GM13977 (cell line): ENCODE measurements around the gene MFSD2B.

Source experiments
- DNase-seq: peaks from one replicate; pipeline ENCODE4 v3.0.0; 2012; ENCODE audit warnings: low spot score
- in situ Hi-C: fragments of 300-500 bp; cut with MboI; formaldehyde crosslinking; loops from one replicate; pipeline ENCODE4 v1.12.0; 2022; ENCODE audit warnings: low sequenced_read_pairs, low pct_unique_long_range_greater_than_20kb, mixed read lengths, inconsistent platforms; ENCODE audit not compliant: unreplicated experiment
- TF ChIP-seq, protein P1 (sequence below): IDR thresholded peaks from 2 replicates; pipeline ENCODE4 v1.5.1; 2012; ENCODE audit warnings: mild to moderate bottlenecking, control low read depth; ENCODE audit not compliant: insufficient read depth; ENCODE audit errors: extremely low read depth, missing control alignments

The MFSD2B gene

DNA sequence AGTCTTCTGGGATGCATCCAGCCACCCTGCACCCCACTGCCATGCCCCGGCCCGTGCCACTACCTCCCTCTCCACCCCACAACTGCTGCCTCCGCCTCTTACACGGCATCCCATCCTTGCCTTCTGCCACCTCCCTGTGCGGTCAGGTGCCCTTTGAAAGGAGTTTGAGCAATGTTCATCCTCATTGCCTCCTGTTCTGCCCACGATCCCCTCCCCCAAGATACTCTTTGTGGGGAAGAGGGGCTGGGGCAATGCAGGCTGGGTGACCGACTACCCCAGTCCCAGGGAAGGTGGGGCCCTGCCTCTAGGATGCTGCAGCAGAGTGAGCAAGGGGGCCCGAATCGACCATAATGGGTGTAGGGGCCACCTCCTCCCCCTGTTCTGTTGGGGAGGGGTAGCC lies 8.4 kb downstream of the MFSD2B start:
- TF ChIP-seq, protein P1, sequence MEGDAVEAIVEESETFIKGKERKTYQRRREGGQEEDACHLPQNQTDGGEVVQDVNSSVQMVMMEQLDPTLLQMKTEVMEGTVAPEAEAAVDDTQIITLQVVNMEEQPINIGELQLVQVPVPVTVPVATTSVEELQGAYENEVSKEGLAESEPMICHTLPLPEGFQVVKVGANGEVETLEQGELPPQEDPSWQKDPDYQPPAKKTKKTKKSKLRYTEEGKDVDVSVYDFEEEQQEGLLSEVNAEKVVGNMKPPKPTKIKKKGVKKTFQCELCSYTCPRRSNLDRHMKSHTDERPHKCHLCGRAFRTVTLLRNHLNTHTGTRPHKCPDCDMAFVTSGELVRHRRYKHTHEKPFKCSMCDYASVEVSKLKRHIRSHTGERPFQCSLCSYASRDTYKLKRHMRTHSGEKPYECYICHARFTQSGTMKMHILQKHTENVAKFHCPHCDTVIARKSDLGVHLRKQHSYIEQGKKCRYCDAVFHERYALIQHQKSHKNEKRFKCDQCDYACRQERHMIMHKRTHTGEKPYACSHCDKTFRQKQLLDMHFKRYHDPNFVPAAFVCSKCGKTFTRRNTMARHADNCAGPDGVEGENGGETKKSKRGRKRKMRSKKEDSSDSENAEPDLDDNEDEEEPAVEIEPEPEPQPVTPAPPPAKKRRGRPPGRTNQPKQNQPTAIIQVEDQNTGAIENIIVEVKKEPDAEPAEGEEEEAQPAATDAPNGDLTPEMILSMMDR, result no peak
- in situ Hi-C loops, result no loop called here
- DNase-seq, result no peak

DNA sequence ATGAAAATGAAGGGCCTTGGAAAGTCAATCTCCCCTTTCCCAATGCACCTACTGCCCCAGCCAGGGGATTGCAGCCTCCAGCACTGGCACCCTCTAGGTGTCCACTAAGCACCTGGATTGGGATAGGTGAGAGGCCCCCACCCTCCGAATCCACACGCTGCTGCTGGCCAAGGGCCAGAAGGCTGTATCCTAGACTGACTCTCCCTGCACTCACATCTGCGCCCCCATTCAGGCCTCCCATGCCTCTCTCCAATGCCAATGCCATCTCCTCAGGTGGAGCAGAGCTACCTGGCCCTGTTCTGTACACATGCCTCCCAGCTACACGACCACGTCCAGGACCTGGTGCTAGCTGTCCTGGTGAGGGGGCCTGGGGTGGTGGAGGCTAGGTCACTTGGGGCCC lies 9.8 kb downstream of the MFSD2B start:
- in situ Hi-C loops, result no loop called here
- TF ChIP-seq, protein P1, result no peak
- no peak for DNase-seq

- no peak for DNase-seq
- in situ Hi-C loops, result no loop called here
- TF ChIP-seq, protein P1, result no peak
Measured at GRCh38 chr2:24020244-24020643, 10.4 kb downstream of the MFSD2B start.

GRCh38 chr2:24021122-24021998 lies 11.5 kb downstream of the MFSD2B start:
- in situ Hi-C loops, result no loop called here
- TF ChIP-seq, protein P1, result peak; percentile 41
- DNase-seq, result no peak

DNA sequence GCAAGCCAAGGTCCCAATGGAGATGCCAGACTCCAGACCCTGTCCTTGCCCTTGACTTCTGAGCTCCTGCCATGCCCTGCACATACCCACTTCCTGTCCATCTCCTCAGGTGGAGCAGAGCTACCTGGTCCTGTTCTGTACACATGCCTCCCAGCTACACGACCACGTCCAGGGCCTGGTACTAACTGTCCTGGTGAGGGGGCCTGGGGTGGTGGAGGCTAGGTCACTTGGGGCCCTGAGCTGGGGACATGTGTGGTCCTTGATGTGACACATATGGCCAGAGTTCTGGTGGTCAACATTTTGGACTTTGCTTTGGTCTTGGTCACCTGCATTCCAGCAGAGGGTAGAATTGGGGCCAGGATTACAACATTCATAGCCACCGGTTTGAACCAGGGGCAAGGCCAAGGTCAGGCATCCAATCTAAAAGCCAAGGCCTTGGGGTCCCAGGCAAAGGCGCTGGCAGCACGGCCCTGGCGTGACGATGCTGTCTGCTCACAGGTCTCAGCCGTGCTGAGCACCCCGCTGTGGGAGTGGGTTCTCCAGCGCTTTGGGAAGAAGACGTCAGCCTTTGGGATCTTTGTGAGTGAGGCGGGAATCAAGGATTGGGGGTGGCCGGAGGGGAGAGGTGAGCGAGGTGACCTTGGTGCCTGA lies 12.6 kb downstream of the MFSD2B start:
- DNase-seq, result no peak
- TF ChIP-seq, protein P1, result no peak
- in situ Hi-C loops, result no loop called here

GRCh38 chr2:24022975-24023575 lies 13.2 kb downstream of the MFSD2B start:
- DNase-seq, result no peak
- in situ Hi-C loops, result no loop called here
- TF ChIP-seq, protein P1, result no peak
